Sigmoid colon (tissue), 7 donors: ENCODE data around the gene RAD51AP2. TPM values are rescaled to one million over a fixed set of nuclear protein-coding genes. Genes with fewer than 3 reads are reported as not detected.

Experiments
- DNase-seq: peaks from one replicate; pipeline ENCODE4 v3.0.0-alpha.2; 2019
- H3K27ac ChIP-seq, 4 donors: fragments of 200-600 bp; sonication (generic); one replicate each; pipeline ENCODE4 v1.5.1; 2016 to 2019; ENCODE audit warnings: mild to moderate bottlenecking in 1 of 4
- H3K27me3 ChIP-seq, 3 donors: fragments of 200-600 bp; sonication (generic); one replicate each; pipeline ENCODE4 v1.5.1; 2019; ENCODE audit warnings: mild to moderate bottlenecking in 1 of 3
- H3K36me3 ChIP-seq, 4 donors: fragments of 200-600 bp; sonication (generic); one replicate each; pipeline ENCODE4 v1.5.1; 2016 to 2019
- H3K4me1 ChIP-seq, 4 donors: fragments of 200-600 bp; sonication (generic); one replicate each; pipeline ENCODE4 v1.5.1; 2017 to 2019
- H3K4me3 ChIP-seq, 4 donors: fragments of 200-600 bp; sonication (generic); one replicate each; pipeline ENCODE4 v1.5.1; 2017 to 2019; ENCODE audit warnings: mild to moderate bottlenecking in 2 of 4, moderate library complexity in 1 of 4
- H3K9me3 ChIP-seq, 4 donors: fragments of 200-600 bp in 3 of 4; sonication (generic) in 3 of 4; one replicate each; pipeline versions ENCODE4 v1.5.1 to v1.6.1; 2013 to 2019
- CTCF ChIP-seq, 4 experiments: fragments of 450-650 bp in 3 of 4; fragments of 200-600 bp in 1 of 4; IDR thresholded peaks; one replicate each; pipeline ENCODE4 v1.5.1; 2016 to 2019; ENCODE audit warnings: antibody characterized with exemption in 4 of 4, mild to moderate bottlenecking in 3 of 4, moderate library complexity in 2 of 4
- EP300 ChIP-seq, 4 donors: sonication (generic); formaldehyde crosslinking; IDR thresholded peaks; one replicate each; pipeline ENCODE4 v1.6.1; 2017; ENCODE audit warnings: antibody characterized with exemption in 4 of 4
- POLR2A ChIP-seq, 2 donors: fragments of 450-650 bp; IDR thresholded peaks; one replicate each; pipeline ENCODE4 v1.6.1; 2016; ENCODE audit warnings: antibody characterized with exemption in 2 of 2, mild to moderate bottlenecking in 2 of 2, moderate library complexity in 2 of 2
- POLR2AphosphoS5 ChIP-seq, 4 donors: sonication (generic); formaldehyde crosslinking; IDR thresholded peaks; one replicate each; pipeline ENCODE4 v1.6.1; 2017; ENCODE audit warnings: antibody characterized with exemption in 4 of 4
- WGBS, 2 donors: extraction: QIAGEN DNeasy Blood & Tissue Kit; methylation state at CpG; one replicate each; pipeline ENCODE4 v1.1.7; 2013; 5-methylcytosine and 5-hydroxymethylcytosine counted together
- intact Hi-C: fragments of 100-400 bp; cut with DNase I; formaldehyde crosslinking; loops from one replicate; pipeline ENCODE4 v1.15.1; 2023
- polyA plus RNA-seq, 3 donors: library from polyadenylated mRNA; stranded (reverse); fragments of 200-250 nt; gene quantifications; one replicate each; pipeline ENCODE4 v1.2.3, GENCODE V29; 2013
- total RNA-seq, 4 donors: library from RNA; depleted of rRNA; stranded (reverse); fragments of >200 nt; gene quantifications; one replicate each; pipeline ENCODE4 v1.1.0, GENCODE V29; 2016
- donor health status: healthy with polysubstance abuse.
- donor health status: Bipolar disorder and iron deficiency.
- donor health status: healthy.

RAD51AP2 gene
- total and polyA plus RNA-seq, 7 donors: 0.01 to 0.16 TPM; not detected in 5

- Histone ChIP-seq H3K9me3 (no peaks in the 10 kb centered on the region), H3K4me3 (no peak overlapping the region), H3K4me1 (peaks cover 0 to 9% (median 8%) of the 10 kb centered on the region in 4 donors), H3K36me3 (no peaks in the 10 kb centered on the region), H3K27ac (no peak overlapping the region), H3K27me3 (peaks cover 0 to 9% (median 3%) of the 10 kb centered on the region in 3 donors)
- WGBS, 2 donors: 23 to 45% methylated on average over 5 of the region's 5 CpGs
- TF ChIP-seq POLR2A (IDR thresholded peaks at IDR 0.05) (no peak), POLR2AphosphoS5 (IDR thresholded peaks at IDR 0.05) (no peak), CTCF (IDR thresholded peaks at IDR 0.05) (no peak), EP300 (IDR thresholded peaks at IDR 0.05) (no peak)
- no peak for DNase-seq
- intact Hi-C loops: no loop called here
These were observed 27.7 kb upstream of the RAD51AP2 start for GRCh38 chr2:17545680-17546613.

GRCh38 chr2:17544256-17544655 is 26.0 kb upstream of the RAD51AP2 start:
- peaks cover 0 to 21% (median 21%) of the 10 kb centered on the region in 4 donors for H3K4me1 ChIP-seq

GRCh38 chr2:17543848-17544247 is 25.6 kb upstream of the RAD51AP2 start:
- intact Hi-C loops: no loop called here
- no peak overlapping the region for H3K27ac ChIP-seq
- no peaks in the 10 kb centered on the region for H3K36me3 ChIP-seq
- no peak overlapping the region for H3K4me3 ChIP-seq
- H3K27me3 ChIP-seq: peaks cover 0 to 25% (median 3%) of the 10 kb centered on the region in 3 donors
- TF ChIP-seq EP300 (IDR thresholded peaks at IDR 0.05) (no peak), POLR2AphosphoS5 (IDR thresholded peaks at IDR 0.05) (no peak), CTCF (IDR thresholded peaks at IDR 0.05) (no peak), POLR2A (IDR thresholded peaks at IDR 0.05) (no peak)
- H3K4me1 ChIP-seq: peaks cover 0 to 25% (median 22%) of the 10 kb centered on the region in 4 donors
- DNase-seq: no peak
- no peaks in the 10 kb centered on the region for H3K9me3 ChIP-seq

More at GRCh38 chr2:17544256-17544655, 26.0 kb upstream of the RAD51AP2 start:
- 65 to 71% methylated on average over 3 of the region's 3 CpGs for WGBS, 2 donors
- H3K4me3 ChIP-seq: no peak overlapping the region
- H3K36me3 ChIP-seq: no peaks in the 10 kb centered on the region
- H3K27me3 ChIP-seq: peaks cover 0 to 21% (median 3%) of the 10 kb centered on the region in 3 donors
- DNase-seq: no peak
- H3K27ac ChIP-seq: no peak overlapping the region
- H3K9me3 ChIP-seq: no peaks in the 10 kb centered on the region
- intact Hi-C loops: no loop called here
- no peak for TF ChIP-seq CTCF (IDR thresholded peaks at IDR 0.05)
- TF ChIP-seq POLR2A (IDR thresholded peaks at IDR 0.05): no peak
- no peak for TF ChIP-seq POLR2AphosphoS5 (IDR thresholded peaks at IDR 0.05)
- TF ChIP-seq EP300 (IDR thresholded peaks at IDR 0.05): no peak

DNA sequence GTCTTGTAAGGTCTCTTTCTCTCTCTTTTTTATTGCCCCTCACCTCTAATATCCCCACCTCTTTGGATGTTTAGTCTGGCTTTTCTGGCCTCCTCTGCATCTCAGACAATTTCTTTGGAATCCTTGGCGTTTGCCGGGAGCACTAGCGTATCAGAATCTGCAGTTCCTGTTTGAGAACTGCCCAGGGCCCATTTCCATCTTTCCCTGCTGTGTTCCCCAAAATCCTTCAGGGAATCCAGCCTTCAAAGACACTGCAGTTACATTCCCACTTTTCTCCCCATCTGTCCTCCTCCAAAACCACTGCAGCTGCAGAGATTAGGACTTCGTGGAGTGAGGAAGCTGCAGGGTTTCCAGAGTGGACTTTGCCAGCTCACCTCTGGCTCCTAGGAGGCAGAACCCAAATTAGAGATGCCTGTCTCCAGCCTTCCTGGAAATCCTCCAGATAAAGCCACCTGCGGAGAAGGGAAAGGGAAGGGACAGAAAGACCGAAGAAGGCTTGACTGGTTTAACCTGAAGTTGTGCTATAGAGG is 25.0 kb upstream of the RAD51AP2 start:
- H3K27ac ChIP-seq: no peak overlapping the region
- intact Hi-C loops: no loop called here
- no peak overlapping the region for H3K4me3 ChIP-seq
- peaks cover 0 to 30% (median 3%) of the 10 kb centered on the region in 3 donors for H3K27me3 ChIP-seq
- 11 to 30% methylated on average over 6 of the region's 6 CpGs for WGBS, 2 donors
- H3K36me3 ChIP-seq: no peaks in the 10 kb centered on the region
- peaks cover 0 to 30% (median 23%) of the 10 kb centered on the region in 4 donors for H3K4me1 ChIP-seq
- TF ChIP-seq POLR2A (IDR thresholded peaks at IDR 0.05) (no peak), CTCF (IDR thresholded peaks at IDR 0.05) (no peak), EP300 (IDR thresholded peaks at IDR 0.05) (no peak), POLR2AphosphoS5 (IDR thresholded peaks at IDR 0.05) (no peak)
- no peaks in the 10 kb centered on the region for H3K9me3 ChIP-seq
- DNase-seq: no peak
